Measurements from ENCODE around the gene DHRS4.
"Not testable (repeated sequence)": the region's sequence is repeated elsewhere in the genome, so short reads cannot be mapped to it uniquely, and the experiment has no call there.

DNA sequence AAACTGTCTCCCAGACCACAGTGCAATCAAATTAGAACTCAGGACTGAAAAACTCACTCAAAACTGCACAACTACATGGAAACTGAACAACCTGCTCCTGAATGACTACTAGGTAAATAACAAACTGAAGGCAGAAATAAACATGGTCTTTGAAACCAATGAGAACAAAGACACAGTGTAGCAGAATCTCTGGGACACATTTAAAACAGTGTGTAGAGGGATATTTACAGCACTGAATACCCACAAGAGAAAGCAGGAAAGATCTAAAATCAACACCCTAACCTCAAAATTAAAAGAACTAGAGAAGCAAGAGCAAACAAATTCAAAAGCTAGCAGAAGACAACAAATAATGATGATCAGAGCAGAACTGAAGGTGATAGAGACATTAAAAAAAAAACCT is 20.5 kb downstream of the DHRS4 start:
- TF ChIP-seq, protein P1, sequence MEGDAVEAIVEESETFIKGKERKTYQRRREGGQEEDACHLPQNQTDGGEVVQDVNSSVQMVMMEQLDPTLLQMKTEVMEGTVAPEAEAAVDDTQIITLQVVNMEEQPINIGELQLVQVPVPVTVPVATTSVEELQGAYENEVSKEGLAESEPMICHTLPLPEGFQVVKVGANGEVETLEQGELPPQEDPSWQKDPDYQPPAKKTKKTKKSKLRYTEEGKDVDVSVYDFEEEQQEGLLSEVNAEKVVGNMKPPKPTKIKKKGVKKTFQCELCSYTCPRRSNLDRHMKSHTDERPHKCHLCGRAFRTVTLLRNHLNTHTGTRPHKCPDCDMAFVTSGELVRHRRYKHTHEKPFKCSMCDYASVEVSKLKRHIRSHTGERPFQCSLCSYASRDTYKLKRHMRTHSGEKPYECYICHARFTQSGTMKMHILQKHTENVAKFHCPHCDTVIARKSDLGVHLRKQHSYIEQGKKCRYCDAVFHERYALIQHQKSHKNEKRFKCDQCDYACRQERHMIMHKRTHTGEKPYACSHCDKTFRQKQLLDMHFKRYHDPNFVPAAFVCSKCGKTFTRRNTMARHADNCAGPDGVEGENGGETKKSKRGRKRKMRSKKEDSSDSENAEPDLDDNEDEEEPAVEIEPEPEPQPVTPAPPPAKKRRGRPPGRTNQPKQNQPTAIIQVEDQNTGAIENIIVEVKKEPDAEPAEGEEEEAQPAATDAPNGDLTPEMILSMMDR (IDR thresholded peaks at IDR 0.05; ENCODE audit: poor library complexity, severe bottlenecking): not testable (repeated sequence)
- TF ChIP-seq EP300 (conservative IDR thresholded peaks at IDR 0.05; ENCODE audit: poor library complexity, severe bottlenecking); POLR2AphosphoS5 (IDR thresholded peaks at IDR 0.05); RAD21 (conservative IDR thresholded peaks at IDR 0.05); EZH2 (IDR thresholded peaks at IDR 0.05; ENCODE audit: borderline replicate concordance, insufficient read depth, low read length, poor library complexity, severe bottlenecking): not testable (repeated sequence)

Data from neural cell (in vitro differentiated cells).